Transverse colon (tissue), 4 donors: ENCODE measurements around the gene BCL2L12. TPM values are rescaled to one million over a fixed set of nuclear protein-coding genes. Genes with fewer than 3 reads are reported as not detected.

ENCODE experiments used
- DNase-seq: peaks from one replicate; pipeline ENCODE4 v3.0.0-alpha.2; 2019
- H3K27ac ChIP-seq, 4 donors: fragments of 200-600 bp; sonication (generic); 2 replicates each; pipeline ENCODE4 v1.5.1; 2016 to 2018; ENCODE audit warnings: inconsistent platforms in 4 of 4
- H3K27me3 ChIP-seq: fragments of 200-600 bp; sonication (generic); 2 replicates; pipeline ENCODE4 v1.5.1; 2017; ENCODE audit warnings: inconsistent platforms
- H3K36me3 ChIP-seq, 4 donors: fragments of 200-600 bp; sonication (generic); 2 replicates each; pipeline ENCODE4 v1.5.1; 2017 to 2019; ENCODE audit warnings: inconsistent platforms in 4 of 4
- H3K4me1 ChIP-seq, 4 donors: fragments of 200-600 bp; sonication (generic); 2 replicates each; pipeline ENCODE4 v1.5.1; 2017 to 2020; ENCODE audit warnings: inconsistent platforms in 4 of 4
- H3K4me3 ChIP-seq, 4 donors: fragments of 200-600 bp; sonication (generic); 1 replicate in 1 of 4; 2 replicates in 3 of 4; pipeline versions ENCODE4 v1.5.1 to v1.6.1; 2017 to 2019; ENCODE audit warnings: inconsistent platforms in 4 of 4
- H3K9me3 ChIP-seq, 2 donors: fragments of 200-600 bp; sonication (generic); 2 replicates each; pipeline ENCODE4 v1.5.1; 2017 to 2019; ENCODE audit warnings: inconsistent platforms in 2 of 2
- CTCF ChIP-seq, 5 experiments: fragments of 200-600 bp in 3 of 5; fragments of 450-650 bp in 2 of 5; sonication (generic) in 3 of 5; IDR thresholded peaks; 1 replicate in 2 of 5; 2 replicates in 3 of 5; pipeline ENCODE4 v1.5.1; 2016 to 2017; ENCODE audit warnings: antibody characterized with exemption in 5 of 5, inconsistent platforms in 3 of 5, mild to moderate bottlenecking in 2 of 5, moderate library complexity in 1 of 5
- EP300 ChIP-seq: sonication (generic); formaldehyde crosslinking; IDR thresholded peaks from one replicate; pipeline ENCODE4 v1.6.1; 2017; ENCODE audit warnings: antibody characterized with exemption, low read depth
- POLR2A ChIP-seq: fragments of 450-650 bp; IDR thresholded peaks from one replicate; pipeline ENCODE4 v1.6.1; 2016; ENCODE audit warnings: antibody characterized with exemption, mild to moderate bottlenecking, moderate library complexity
- POLR2AphosphoS5 ChIP-seq, 3 donors: sonication (generic); formaldehyde crosslinking; IDR thresholded peaks; one replicate each; pipeline ENCODE4 v1.6.1; 2016; ENCODE audit warnings: antibody characterized with exemption in 3 of 3
- WGBS, 2 donors: methylation state at CpG; one replicate each; pipeline ENCODE4 v1.1.5; 2018; ENCODE audit warnings: low coverage in 1 of 2; 5-methylcytosine and 5-hydroxymethylcytosine counted together
- in situ Hi-C, 4 donors: fragments of 200-750 bp; cut with MboI; loops; one replicate each; pipeline versions ENCODE4 v1.15.0 to v1.15.1; 2017; ENCODE audit warnings: low sequenced_read_pairs in 3 of 4, low pct_ligation_motif_present in 1 of 4, low pct_unique_long_range_greater_than_20kb in 1 of 4
- intact Hi-C: fragments of 100-400 bp; cut with DNase I; formaldehyde crosslinking; loops from one replicate; pipeline ENCODE4 v1.15.1; 2023; ENCODE audit warnings: low total_unique reads
- total RNA-seq, 4 donors: library from RNA; depleted of rRNA; stranded (reverse); fragments of >200 nt; gene quantifications; one replicate each; pipeline ENCODE4 v1.1.0, GENCODE V29; 2016

BCL2L12 gene
- total RNA-seq, 4 donors from 2014 or later: 5.4 to 10.2 (median 6.9) TPM

DNA sequence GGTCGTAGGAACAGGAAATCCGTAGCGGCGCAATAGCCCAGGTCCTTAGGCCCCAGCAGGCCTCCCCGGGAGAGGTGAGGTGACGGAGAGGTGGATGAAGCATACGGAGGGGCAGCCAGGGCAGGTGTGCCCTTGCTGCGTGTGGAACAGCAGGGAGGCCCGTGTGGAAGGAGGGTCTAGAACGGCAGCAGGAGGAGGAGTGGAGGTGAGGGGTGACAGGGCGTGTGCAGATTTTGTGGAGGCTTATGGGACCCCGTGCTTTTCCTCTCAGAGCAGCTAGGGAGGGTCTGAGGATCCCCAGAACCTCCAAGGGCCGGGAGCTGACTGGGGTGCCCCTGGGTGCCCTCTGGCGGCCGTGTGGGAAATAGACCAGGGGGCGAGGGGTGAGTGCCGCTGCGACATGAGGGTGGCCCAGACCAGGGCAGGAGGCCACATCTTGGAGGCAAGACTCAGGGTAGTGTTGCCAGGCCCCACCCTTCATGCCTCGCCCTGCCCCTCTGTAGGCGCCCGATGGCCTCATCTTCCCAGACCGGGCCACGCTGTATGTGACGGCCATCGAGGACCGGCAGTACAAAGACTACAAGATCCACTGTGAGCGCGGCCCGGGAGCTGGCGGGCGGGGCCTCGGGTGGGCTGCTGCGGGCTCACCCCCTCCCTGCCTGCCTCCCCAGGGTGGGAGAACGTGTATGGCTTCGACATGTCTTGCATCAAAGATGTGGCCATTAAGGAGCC lies 18.7 kb downstream of the BCL2L12 start:
- TF ChIP-seq POLR2A (no peak), CTCF (IDR thresholded peaks at IDR 0.05) (peak; percentile 40 to 59 (median 53)), EP300 (no peak), POLR2AphosphoS5 (IDR thresholded peaks at IDR 0.05) (no peak)
- peaks cover 0 to 16% (median 10%) of the 10 kb centered on the region in 4 donors for H3K36me3 ChIP-seq
- intact Hi-C loops: loop anchor here (10.0 kb wide), 1 partner anchor 210 kb away; the partner anchor contains the start of gene FLT3LG

DNA sequence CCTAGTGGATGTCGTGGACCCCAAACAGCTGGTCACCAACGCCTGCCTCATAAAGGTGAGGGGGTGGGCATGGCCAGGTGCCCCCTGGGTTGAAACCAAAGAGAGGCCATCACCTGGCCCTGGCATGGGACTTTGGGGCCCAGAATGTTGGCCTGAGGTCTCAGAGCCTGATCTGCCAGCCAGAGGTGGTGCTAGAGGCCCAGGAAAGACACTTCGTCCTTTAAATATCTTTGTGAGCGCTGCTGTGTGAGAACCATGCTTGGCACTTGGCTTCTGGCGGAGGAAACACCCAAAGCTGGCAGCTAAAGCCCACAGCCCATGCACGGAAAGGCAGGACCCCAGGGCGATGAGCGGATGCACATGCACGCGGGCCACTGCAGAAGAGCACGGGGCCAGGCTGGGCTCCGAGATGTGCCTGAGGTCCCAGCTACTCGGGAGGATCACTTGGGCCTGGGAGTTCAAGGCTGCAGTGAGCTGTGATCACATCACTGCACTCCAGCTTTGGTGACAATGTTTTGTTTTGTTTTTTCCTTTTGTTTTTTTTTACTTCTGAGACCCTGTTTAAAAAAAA lies 19.3 kb downstream of the BCL2L12 start:
- in situ Hi-C loops: no loop called here

More for the DNA sequence above, 18.7 kb downstream of the BCL2L12 start:
- 73 to 79% methylated on average over 3 to 32 of the region's 35 CpGs for WGBS, 2 donors
- Histone ChIP-seq H3K27ac (no peak overlapping the region), H3K4me1 (peaks cover 11 to 20% (median 17%) of the 10 kb centered on the region in 4 donors), H3K27me3 (peaks cover 7% of the 10 kb centered on the region), H3K4me3 (no peak overlapping the region), H3K9me3 (no peaks in the 10 kb centered on the region)
- in situ Hi-C loops: no loop called here
- DNase-seq: no peak

DNA sequence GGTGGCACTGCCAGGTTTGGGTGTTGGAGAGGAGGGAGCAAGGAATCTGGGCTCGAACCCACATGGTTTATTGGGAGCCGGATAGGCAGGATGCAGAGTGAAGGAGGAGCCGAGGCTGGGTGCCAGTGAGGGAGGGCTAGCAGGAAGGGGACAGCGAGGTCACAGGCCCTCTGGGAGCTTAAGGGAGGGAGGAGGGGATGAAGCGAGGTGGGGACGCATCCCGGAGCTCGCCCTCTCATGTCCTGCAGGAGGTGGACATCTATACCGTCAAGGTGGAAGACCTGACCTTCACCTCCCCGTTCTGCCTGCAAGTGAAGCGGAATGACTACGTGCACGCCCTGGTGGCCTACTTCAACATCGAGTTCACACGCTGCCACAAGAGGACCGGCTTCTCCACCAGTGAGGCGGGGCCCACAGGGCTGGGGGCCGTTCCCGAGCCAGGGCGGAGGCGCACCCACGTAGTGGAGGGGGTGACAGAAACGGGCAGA lies 20.2 kb downstream of the BCL2L12 start:
- H3K27ac ChIP-seq: no peak overlapping the region
- TF ChIP-seq EP300 (no peak), POLR2A (no peak), POLR2AphosphoS5 (IDR thresholded peaks at IDR 0.05) (no peak), CTCF (IDR thresholded peaks at IDR 0.05) (no peak)
- H3K36me3 ChIP-seq: peaks cover 0 to 16% (median 10%) of the 10 kb centered on the region in 4 donors
- 80 to 85% methylated on average over 1 to 23 of the region's 23 CpGs for WGBS, 2 donors
- no peaks in the 10 kb centered on the region for H3K9me3 ChIP-seq
- in situ Hi-C loops: no loop called here
- intact Hi-C loops: loop anchor here (10.0 kb wide), 1 partner anchor 211 kb away; the partner anchor contains the start of gene FLT3LG
- no peak overlapping the region for H3K4me3 ChIP-seq
- H3K27me3 ChIP-seq: peaks cover 22% of the 10 kb centered on the region
- H3K4me1 ChIP-seq: peaks cover 14 to 20% (median 17%) of the 10 kb centered on the region in 4 donors
- DNase-seq: no peak

More for the DNA sequence above, 19.3 kb downstream of the BCL2L12 start:
- no peak for TF ChIP-seq EP300
- TF ChIP-seq POLR2AphosphoS5 (IDR thresholded peaks at IDR 0.05): no peak
- TF ChIP-seq CTCF (IDR thresholded peaks at IDR 0.05): no peak
- no peak for TF ChIP-seq POLR2A
- intact Hi-C loops: loop anchor here (10.0 kb wide), 1 partner anchor 210 kb away; the partner anchor contains the start of gene FLT3LG
- Histone ChIP-seq H3K4me1 (peaks cover 14 to 20% (median 18%) of the 10 kb centered on the region in 4 donors), H3K9me3 (no peaks in the 10 kb centered on the region), H3K27me3 (peaks cover 14% of the 10 kb centered on the region), H3K36me3 (peaks cover 0 to 16% (median 10%) of the 10 kb centered on the region in 4 donors), H3K27ac (no peak overlapping the region), H3K4me3 (no peak overlapping the region)
- 89% methylated on average over 13 of the region's 13 CpGs; no CpG with 5 or more reads in 1 of the 2 donors for WGBS, 2 donors
- no peak for DNase-seq

- 89 to 90% methylated on average over 16 to 22 of the region's 27 CpGs for WGBS, 2 donors
- Histone ChIP-seq H3K4me1 (peaks cover 11 to 25% (median 19%) of the 10 kb centered on the region in 4 donors), H3K9me3 (no peaks in the 10 kb centered on the region), H3K4me3 (no peak overlapping the region), H3K27me3 (peaks cover 29% of the 10 kb centered on the region), H3K27ac (no peak overlapping the region), H3K36me3 (peaks cover 0 to 14% (median 9%) of the 10 kb centered on the region in 4 donors)
- no peak for DNase-seq
- TF ChIP-seq CTCF (IDR thresholded peaks at IDR 0.05) (no peak), POLR2AphosphoS5 (IDR thresholded peaks at IDR 0.05) (no peak), POLR2A (no peak), EP300 (no peak)
- intact Hi-C loops: loop anchor here (10.0 kb wide), 1 partner anchor 212 kb away; the partner anchor contains the start of gene FLT3LG
- in situ Hi-C loops: no loop called here
Measured at GRCh38 chr19:49686503-49687088, 20.9 kb downstream of the BCL2L12 start.
